SK-N-SH treated with all-trans-retinoic acid at 6 μM for 48 hours (cell line): Measurements from ENCODE around the gene RAB3IP.

ENCODE experiments used
- ISL1 ChIP-seq: fragments of 250-450 bp; sonication (Bioruptor Pico); IDR thresholded peaks from 2 replicates; pipeline ENCODE4 v2.1.2; 2022; ENCODE audit warnings: mild to moderate bottlenecking, moderate library complexity
- RARB ChIP-seq: fragments of 250-450 bp; sonication (Bioruptor Pico); IDR thresholded peaks from 2 replicates; pipeline ENCODE4 v1.8.0; 2021; ENCODE audit warnings: mild to moderate bottlenecking, moderate library complexity
- ZC3H10 ChIP-seq: fragments of 250-450 bp; sonication (Bioruptor Pico); IDR thresholded peaks from 2 replicates; pipeline ENCODE4 v1.5.1; 2021; ENCODE audit warnings: mild to moderate bottlenecking, moderate library complexity
- ZFP3 ChIP-seq: fragments of 250-450 bp; sonication (Bioruptor Pico); IDR thresholded peaks from 2 replicates; pipeline ENCODE4 v1.5.0; 2020; ENCODE audit warnings: mild to moderate bottlenecking, moderate library complexity
- ZFP30 ChIP-seq: fragments of 450-650 bp; formaldehyde crosslinking; IDR thresholded peaks from 2 replicates; pipeline ENCODE4 v1.5.0; 2022; ENCODE audit warnings: mild to moderate bottlenecking, moderate library complexity
- ZNF565 ChIP-seq: fragments of 450-650 bp; formaldehyde crosslinking; conservative IDR thresholded peaks from 2 replicates; pipeline ENCODE4 v1.5.0; 2020; ENCODE audit warnings: low read depth, mild to moderate bottlenecking, moderate library complexity
- TF ChIP-seq, protein P1 (sequence below): fragments of 250-450 bp; sonication (Bioruptor Pico); IDR thresholded peaks from 2 replicates; pipeline ENCODE4 v1.8.0; 2021; ENCODE audit warnings: low read depth, mild to moderate bottlenecking, moderate library complexity, borderline replicate concordance
- TF ChIP-seq, protein P2 (sequence below): fragments of 250-450 bp; sonication (Bioruptor Pico); IDR thresholded peaks from 2 replicates; pipeline ENCODE4 v1.8.0; 2020; ENCODE audit warnings: mild to moderate bottlenecking, moderate library complexity, borderline replicate concordance
- TF ChIP-seq, protein P3 (sequence below): fragments of 250-450 bp; sonication (Bioruptor Pico); IDR thresholded peaks from 2 replicates; pipeline ENCODE4 v1.5.0; 2020; ENCODE audit warnings: mild to moderate bottlenecking, moderate library complexity

DNA sequence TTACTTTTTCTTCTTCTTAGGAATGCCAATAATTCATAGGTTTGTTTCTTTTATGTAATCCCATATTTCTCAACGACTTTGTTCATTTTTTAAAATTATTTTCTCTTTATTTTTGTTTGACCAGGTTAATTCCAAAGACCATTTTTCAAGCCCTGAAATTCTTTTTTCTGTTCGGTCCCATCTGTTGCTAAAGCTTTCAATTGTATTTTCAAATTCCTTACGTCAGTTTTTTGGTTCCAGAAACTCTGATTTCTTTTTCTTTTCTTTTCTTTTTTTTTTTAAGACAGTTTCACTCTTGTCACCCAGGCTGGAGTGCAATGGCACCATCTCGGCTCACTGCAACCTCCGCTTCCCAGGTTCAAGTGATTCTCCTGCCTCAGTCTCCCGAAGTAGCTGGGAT lies 27.6 kb downstream of the RAB3IP start:
- TF ChIP-seq, protein P1, sequence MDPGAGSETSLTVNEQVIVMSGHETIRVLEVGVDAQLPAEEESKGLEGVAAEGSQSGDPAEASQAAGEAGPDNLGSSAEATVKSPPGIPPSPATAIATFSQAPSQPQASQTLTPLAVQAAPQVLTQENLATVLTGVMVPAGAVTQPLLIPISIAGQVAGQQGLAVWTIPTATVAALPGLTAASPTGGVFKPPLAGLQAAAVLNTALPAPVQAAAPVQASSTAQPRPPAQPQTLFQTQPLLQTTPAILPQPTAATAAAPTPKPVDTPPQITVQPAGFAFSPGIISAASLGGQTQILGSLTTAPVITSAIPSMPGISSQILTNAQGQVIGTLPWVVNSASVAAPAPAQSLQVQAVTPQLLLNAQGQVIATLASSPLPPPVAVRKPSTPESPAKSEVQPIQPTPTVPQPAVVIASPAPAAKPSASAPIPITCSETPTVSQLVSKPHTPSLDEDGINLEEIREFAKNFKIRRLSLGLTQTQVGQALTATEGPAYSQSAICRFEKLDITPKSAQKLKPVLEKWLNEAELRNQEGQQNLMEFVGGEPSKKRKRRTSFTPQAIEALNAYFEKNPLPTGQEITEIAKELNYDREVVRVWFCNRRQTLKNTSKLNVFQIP (CRISPR knock-in tag), result no peak
- TF ChIP-seq ISL1 (CRISPR knock-in tag) (no peak), ZNF565 (CRISPR knock-in tag) (no peak), ZFP3 (CRISPR knock-in tag) (no peak), ZC3H10 (CRISPR knock-in tag) (no peak), ZFP30 (CRISPR knock-in tag) (no peak), RARB (no peak)
- TF ChIP-seq, protein P2, sequence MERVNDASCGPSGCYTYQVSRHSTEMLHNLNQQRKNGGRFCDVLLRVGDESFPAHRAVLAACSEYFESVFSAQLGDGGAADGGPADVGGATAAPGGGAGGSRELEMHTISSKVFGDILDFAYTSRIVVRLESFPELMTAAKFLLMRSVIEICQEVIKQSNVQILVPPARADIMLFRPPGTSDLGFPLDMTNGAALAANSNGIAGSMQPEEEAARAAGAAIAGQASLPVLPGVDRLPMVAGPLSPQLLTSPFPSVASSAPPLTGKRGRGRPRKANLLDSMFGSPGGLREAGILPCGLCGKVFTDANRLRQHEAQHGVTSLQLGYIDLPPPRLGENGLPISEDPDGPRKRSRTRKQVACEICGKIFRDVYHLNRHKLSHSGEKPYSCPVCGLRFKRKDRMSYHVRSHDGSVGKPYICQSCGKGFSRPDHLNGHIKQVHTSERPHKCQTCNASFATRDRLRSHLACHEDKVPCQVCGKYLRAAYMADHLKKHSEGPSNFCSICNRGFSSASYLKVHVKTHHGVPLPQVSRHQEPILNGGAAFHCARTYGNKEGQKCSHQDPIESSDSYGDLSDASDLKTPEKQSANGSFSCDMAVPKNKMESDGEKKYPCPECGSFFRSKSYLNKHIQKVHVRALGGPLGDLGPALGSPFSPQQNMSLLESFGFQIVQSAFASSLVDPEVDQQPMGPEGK (CRISPR knock-in tag), result no peak
- TF ChIP-seq, protein P3, sequence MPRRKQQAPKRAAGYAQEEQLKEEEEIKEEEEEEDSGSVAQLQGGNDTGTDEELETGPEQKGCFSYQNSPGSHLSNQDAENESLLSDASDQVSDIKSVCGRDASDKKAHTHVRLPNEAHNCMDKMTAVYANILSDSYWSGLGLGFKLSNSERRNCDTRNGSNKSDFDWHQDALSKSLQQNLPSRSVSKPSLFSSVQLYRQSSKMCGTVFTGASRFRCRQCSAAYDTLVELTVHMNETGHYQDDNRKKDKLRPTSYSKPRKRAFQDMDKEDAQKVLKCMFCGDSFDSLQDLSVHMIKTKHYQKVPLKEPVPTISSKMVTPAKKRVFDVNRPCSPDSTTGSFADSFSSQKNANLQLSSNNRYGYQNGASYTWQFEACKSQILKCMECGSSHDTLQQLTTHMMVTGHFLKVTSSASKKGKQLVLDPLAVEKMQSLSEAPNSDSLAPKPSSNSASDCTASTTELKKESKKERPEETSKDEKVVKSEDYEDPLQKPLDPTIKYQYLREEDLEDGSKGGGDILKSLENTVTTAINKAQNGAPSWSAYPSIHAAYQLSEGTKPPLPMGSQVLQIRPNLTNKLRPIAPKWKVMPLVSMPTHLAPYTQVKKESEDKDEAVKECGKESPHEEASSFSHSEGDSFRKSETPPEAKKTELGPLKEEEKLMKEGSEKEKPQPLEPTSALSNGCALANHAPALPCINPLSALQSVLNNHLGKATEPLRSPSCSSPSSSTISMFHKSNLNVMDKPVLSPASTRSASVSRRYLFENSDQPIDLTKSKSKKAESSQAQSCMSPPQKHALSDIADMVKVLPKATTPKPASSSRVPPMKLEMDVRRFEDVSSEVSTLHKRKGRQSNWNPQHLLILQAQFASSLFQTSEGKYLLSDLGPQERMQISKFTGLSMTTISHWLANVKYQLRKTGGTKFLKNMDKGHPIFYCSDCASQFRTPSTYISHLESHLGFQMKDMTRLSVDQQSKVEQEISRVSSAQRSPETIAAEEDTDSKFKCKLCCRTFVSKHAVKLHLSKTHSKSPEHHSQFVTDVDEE (CRISPR knock-in tag), result no peak
